H1 (cell line): ENCODE data around the gene CYP2B6. TPM values are rescaled to one million over a fixed set of nuclear protein-coding genes. Genes with fewer than 3 reads are reported as not detected.
"Not testable (repeated sequence)": the region's sequence is repeated elsewhere in the genome, so short reads cannot be mapped to it uniquely, and the experiment has no call there.

Source experiments
- CTCF ChIA-PET: fragments of 300-600 bp; sonication (Branson Sonifier 250); formaldehyde crosslinking; loops from one replicate; lab custom pipeline; 2021; ENCODE audit not compliant: partially characterized antibody; lab: Charles Lee
- POLR2A ChIA-PET: fragments of 300-600 bp; sonication (Branson Sonifier 250); formaldehyde crosslinking; loops from one replicate; lab custom pipeline; 2021; ENCODE audit warnings: inconsistent platforms; ENCODE audit not compliant: partially characterized antibody; lab: Charles Lee
- DNase-seq, 2 experiments: peaks; one replicate each; pipeline versions ENCODE4 v3.0.0 to v3.0.0-alpha.2; 2010 to 2022; ENCODE audit warnings: low spot score in 2 of 2, low read depth in 1 of 2, mixed read lengths in 1 of 2
- FAIRE-seq: peaks from 2 replicates; lab custom pipeline; 2011; peaks lifted over from hg19 to GRCh38; lab: Jason Lieb, UNC
- H2AFZ ChIP-seq: 2 replicates; pipeline ENCODE4 v1.8.1; 2012; ENCODE audit warnings: low read length, inconsistent platforms
- H2AK5ac ChIP-seq: 2 replicates; pipeline ENCODE4 v1.6.1; 2013; ENCODE audit warnings: low read depth, low read length
- H2BK120ac ChIP-seq: replicated peaks from 2 replicates; pipeline ENCODE3; 2013; ENCODE audit warnings: low read depth, low read length, inconsistent platforms
- H2BK12ac ChIP-seq: 2 replicates; pipeline ENCODE4 v1.6.1; 2013; ENCODE audit warnings: low read depth, low read length
- H2BK15ac ChIP-seq: 2 replicates; pipeline ENCODE4 v1.6.1; 2013; ENCODE audit warnings: low read length
- H2BK20ac ChIP-seq: 2 replicates; pipeline ENCODE4 v1.6.1; 2013; ENCODE audit warnings: low read length
- H2BK5ac ChIP-seq: 2 replicates; pipeline ENCODE4 v1.6.1; 2013; ENCODE audit warnings: low read depth, low read length
- H3K14ac ChIP-seq: 2 replicates; pipeline ENCODE4 v1.6.1; 2013; ENCODE audit warnings: inconsistent platforms; ENCODE audit not compliant: insufficient read length
- H3K18ac ChIP-seq: 2 replicates; pipeline ENCODE4 v1.6.1; 2013; ENCODE audit warnings: low read length; ENCODE audit errors: extremely low read depth
- H3K23ac ChIP-seq: 2 replicates; pipeline ENCODE4 v1.6.1; 2013; ENCODE audit warnings: inconsistent platforms; ENCODE audit not compliant: insufficient read length
- H3K23me2 ChIP-seq: 2 replicates; pipeline ENCODE4 v1.6.1; 2013; ENCODE audit warnings: low read depth, low read length
- H3K27ac ChIP-seq: 2 replicates; pipeline ENCODE4 v1.6.1; 2011; ENCODE audit warnings: low read depth, low read length, inconsistent platforms
- H3K27me3 ChIP-seq, 4 experiments: replicated peaks in 1 of 4; 1 replicate in 1 of 4; 2 replicates in 3 of 4; pipeline versions ENCODE4 v1.6.1 to v1.8.1; 2011 to 2013; ENCODE audit warnings: low read length in 3 of 4, mild to moderate bottlenecking in 3 of 4, inconsistent platforms in 2 of 4, mixed read lengths in 2 of 4, moderate library complexity in 1 of 4; ENCODE audit not compliant: control insufficient read depth in 3 of 4, insufficient read depth in 3 of 4; ENCODE audit errors: extremely low read depth in 1 of 4
- H3K36me3 ChIP-seq, 4 experiments: 2 replicates each; pipeline versions ENCODE4 v1.6.1 to v1.8.1; 2011 to 2013; ENCODE audit warnings: mild to moderate bottlenecking in 4 of 4, low read length in 3 of 4, moderate library complexity in 2 of 4, control low read depth in 1 of 4, inconsistent platforms in 1 of 4; ENCODE audit not compliant: insufficient read depth in 4 of 4, control insufficient read depth in 2 of 4
- H3K4ac ChIP-seq: replicated peaks from 2 replicates; pipeline ENCODE3; 2013; ENCODE audit warnings: low read length, low read depth, mixed read lengths, inconsistent platforms; ENCODE audit not compliant: insufficient read length
- H3K4me1 ChIP-seq, 4 experiments: replicated peaks in 1 of 4; 1 replicate in 1 of 4; 2 replicates in 3 of 4; pipeline versions ENCODE4 v1.6.1 to v1.8.1; 2011 to 2013; ENCODE audit warnings: low read length in 3 of 4, inconsistent platforms in 2 of 4, mixed read lengths in 1 of 4; ENCODE audit not compliant: insufficient read depth in 4 of 4, control insufficient read depth in 3 of 4
- H3K4me2 ChIP-seq, 2 experiments: 2 replicates each; pipeline versions ENCODE4 v1.6.1 to v1.8.1; 2011 to 2013; ENCODE audit warnings: low read depth in 2 of 2, low read length in 2 of 2, control low read depth in 1 of 2, inconsistent platforms in 1 of 2, mild to moderate bottlenecking in 1 of 2; ENCODE audit not compliant: insufficient read depth in 1 of 2
- H3K4me3 ChIP-seq, 4 experiments: fragments of 200-600, 300-600 bp in 1 of 4; sonication (generic), shearing (Covaris generic), sonication (Bioruptor Twin) in 1 of 4; 2 replicates each; pipeline versions ENCODE4 v1.5.1 to v1.8.1; 2011 to 2016; ENCODE audit warnings: low read length in 4 of 4, low read depth in 3 of 4, control low read depth in 2 of 4, inconsistent platforms in 2 of 4, mild to moderate bottlenecking in 2 of 4, mixed read lengths in 1 of 4, moderate library complexity in 1 of 4; ENCODE audit not compliant: insufficient read depth in 2 of 4; ENCODE audit errors: extremely low read depth in 1 of 4
- H3K56ac ChIP-seq: replicated peaks from 2 replicates; pipeline ENCODE3; 2013; ENCODE audit warnings: low read depth, mild to moderate bottlenecking, mixed read lengths, low read length, inconsistent platforms; ENCODE audit not compliant: insufficient read length
- H3K79me1 ChIP-seq: 2 replicates; pipeline ENCODE4 v1.6.1; 2013; ENCODE audit warnings: low read depth, low read length, control low read depth
- H3K79me2 ChIP-seq, 2 experiments: 2 replicates each; pipeline versions ENCODE4 v1.6.1 to v1.8.1; 2012 to 2013; ENCODE audit warnings: low read length in 2 of 2, mild to moderate bottlenecking in 2 of 2, inconsistent platforms in 1 of 2; ENCODE audit not compliant: insufficient read depth in 2 of 2, control insufficient read depth in 1 of 2
- H3K9ac ChIP-seq, 4 experiments: replicated peaks in 1 of 4; 1 replicate in 1 of 4; 2 replicates in 3 of 4; pipeline versions ENCODE4 v1.6.1 to v1.8.1; 2011 to 2013; ENCODE audit warnings: low read depth in 3 of 4, low read length in 3 of 4, control low read depth in 2 of 4, mild to moderate bottlenecking in 2 of 4, moderate library complexity in 2 of 4, inconsistent platforms in 1 of 4; ENCODE audit errors: extremely low read depth in 1 of 4
- H3K9me3 ChIP-seq, 2 experiments: 2 replicates each; pipeline versions ENCODE4 v1.6.1 to v1.8.1; 2012 to 2013; ENCODE audit warnings: mild to moderate bottlenecking in 2 of 2, moderate library complexity in 2 of 2, control low read depth in 1 of 2, inconsistent platforms in 1 of 2, low read depth in 1 of 2, low read length in 1 of 2, mixed read lengths in 1 of 2; ENCODE audit not compliant: insufficient read depth in 2 of 2
- H4K20me1 ChIP-seq, 2 experiments: replicated peaks in 1 of 2; 2 replicates each; pipeline versions ENCODE3 to v1.8.1; 2011 to 2013; ENCODE audit warnings: inconsistent platforms in 2 of 2, low read length in 2 of 2, mild to moderate bottlenecking in 1 of 2; ENCODE audit not compliant: insufficient read depth in 2 of 2, control insufficient read depth in 1 of 2
- H4K5ac ChIP-seq: 2 replicates; pipeline ENCODE4 v1.6.1; 2013; ENCODE audit warnings: low read length, low read depth, mixed read lengths, inconsistent platforms; ENCODE audit not compliant: insufficient read length
- H4K8ac ChIP-seq: 2 replicates; pipeline ENCODE4 v1.8.0; 2013; ENCODE audit warnings: mild to moderate bottlenecking, moderate library complexity, low read length, inconsistent platforms; ENCODE audit not compliant: insufficient read depth; ENCODE audit errors: extremely low read depth
- H4K91ac ChIP-seq: replicated peaks from 2 replicates; pipeline ENCODE3; 2013; ENCODE audit warnings: low read length, mixed read lengths, inconsistent platforms; ENCODE audit not compliant: insufficient read length
- BRCA1 ChIP-seq: IDR thresholded peaks from 2 replicates; pipeline ENCODE4 v1.6.1; 2012; ENCODE audit warnings: low read depth, low read length, improper control_type of control experiment
- CHD1 ChIP-seq: IDR thresholded peaks from 2 replicates; pipeline ENCODE4 v1.6.1; 2012; ENCODE audit warnings: low read depth, low read length, improper control_type of control experiment
- CTBP2 ChIP-seq: IDR thresholded peaks from 2 replicates; pipeline ENCODE4 v1.7.0; 2011; ENCODE audit warnings: borderline replicate concordance, mild to moderate bottlenecking, moderate library complexity, mixed read lengths, low read length; ENCODE audit not compliant: insufficient read depth, insufficient read length
- WGBS, 2 experiments: shearing (Covaris generic) in 1 of 2; methylation state at CpG; one replicate each; pipeline versions ENCODE4 v1.1.6 to v1.1.7; 2013 to 2015; ENCODE audit warnings: low lambda C conversion rate in 2 of 2, mixed read lengths in 2 of 2, inconsistent platforms in 1 of 2, low coverage in 1 of 2, missing lambda C conversion rate in 1 of 2; ENCODE audit not compliant: insufficient replicate concordance in 2 of 2, insufficient coverage in 1 of 2, insufficient read length in 1 of 2; ENCODE audit errors: extremely low coverage in 1 of 2, missing lambda C conversion rate in 1 of 2; 5-methylcytosine and 5-hydroxymethylcytosine counted together
- polyA plus RNA-seq, 7 experiments: library from polyadenylated mRNA; depleted of rRNA in 3 of 7; stranded (reverse) in 5 of 7; unstranded in 2 of 7; fragments of >200 nt in 5 of 7; fragments of 200-250 nt in 2 of 7; gene quantifications; 1 replicate in 5 of 7; 2 replicates in 1 of 7; 4 replicates in 1 of 7; pipeline versions ENCODE4 v1.2.1 to v1.2.3, GENCODE V29; 2011 to 2013; ENCODE audit warnings: missing spikeins in 2 of 7, mixed read lengths in 2 of 7
- total RNA-seq: library from RNA; stranded (reverse); fragmentation: NEBNext Ultra II Directional; extraction: Animal tissue kit (Norgen Biotek cat#: 25700); gene quantifications from 2 replicates; pipeline ENCODE4 v1.2.1, GENCODE V29; 2021

Gene CYP2B6
- total and polyA plus RNA-seq, 2 of the 8 experiments (the other 6 are each of a cell fraction or from before 2014, with no cell fraction given): 2.8 to 5.4 TPM

- TF ChIP-seq CHD1: no peak
- TF ChIP-seq CTBP2: no peak
- no peak for TF ChIP-seq BRCA1
These were observed 14.4 kb upstream of the CYP2B6 start (continued) for GRCh38 chr19:40976724-40977123.

- H2AFZ ChIP-seq, H3K4ac ChIP-seq, H3K79me2 ChIP-seq, H3K79me1 ChIP-seq, H3K14ac ChIP-seq, H4K8ac ChIP-seq, H3K27me3 ChIP-seq, H4K5ac ChIP-seq, H3K4me2 ChIP-seq, H3K9ac ChIP-seq, H3K36me3 ChIP-seq, H3K23ac ChIP-seq, H3K18ac ChIP-seq, H3K56ac ChIP-seq, DNase-seq, POLR2A ChIA-PET, H4K20me1 ChIP-seq, H3K4me3 ChIP-seq, FAIRE-seq, H3K27ac ChIP-seq, H3K23me2 ChIP-seq, H2BK120ac ChIP-seq, H3K9me3 ChIP-seq: not testable (repeated sequence)
- H2BK5ac ChIP-seq: peak overlapping the region; percentile 97; the same call in 1 of the 2 replicates
- H3K4me1 ChIP-seq: peaks cover 16 to 35% (median 23%) of the 10 kb centered on the region in 4 experiments
- peak overlapping the region; percentile 66; the same call in 1 of the 2 replicates for H2AK5ac ChIP-seq
- H4K91ac ChIP-seq: peak overlapping the region; percentile 83
- 0 out of 2 replicates have a peak overlapping the region, but pooled peaks have one; percentile 5 for H2BK15ac ChIP-seq
- H2BK12ac ChIP-seq: 0 out of 2 replicates have a peak overlapping the region, but pooled peaks have one; percentile 62
- WGBS, 2 experiments: 81% methylated on average over 4 of the region's 4 CpGs; no CpG with 5 or more reads in 1 of the 2 experiments
- CTCF ChIA-PET: interaction anchor here (0.7 kb wide), 1 partner anchor 755 kb away, joined by 6 read pairs; no protein-coding TSS in a partner anchor
- peak overlapping the region; percentile 100; the same call in 1 of the 2 replicates for H2BK20ac ChIP-seq
These were observed 11.3 kb upstream of the CYP2B6 start for GRCh38 chr19:40979759-40980158.
